HEK293 (cell line): ENCODE data around the gene SMURF2.

Experiments used
- CTCF ChIP-seq: fragments of 450-650 bp; formaldehyde crosslinking; IDR thresholded peaks from 2 replicates; pipeline ENCODE4 v1.5.1; 2016; ENCODE audit warnings: missing biosample characterization, missing genetic modification characterization
- MEIS1 ChIP-seq: sonication (generic); formaldehyde crosslinking; IDR thresholded peaks from 2 replicates; pipeline ENCODE4 v1.8.1; 2022; ENCODE audit warnings: missing genetic modification reagents, mild to moderate bottlenecking, borderline replicate concordance
- OSR2 ChIP-seq: fragments of 450-650 bp; formaldehyde crosslinking; IDR thresholded peaks from 2 replicates; pipeline ENCODE4 v1.5.1; 2016; ENCODE audit warnings: missing biosample characterization, missing genetic modification characterization
- ZBTB6 ChIP-seq: fragments of 450-650 bp; formaldehyde crosslinking; IDR thresholded peaks from 2 replicates; pipeline ENCODE4 v1.5.1; 2017; ENCODE audit warnings: missing biosample characterization, missing genetic modification characterization
- ZFP69B ChIP-seq: fragments of 450-650 bp; formaldehyde crosslinking; IDR thresholded peaks from 2 replicates; pipeline ENCODE4 v1.5.1; 2016; ENCODE audit warnings: missing biosample characterization, missing genetic modification characterization
- ZNF121 ChIP-seq: fragments of 450-650 bp; formaldehyde crosslinking; IDR thresholded peaks from 2 replicates; pipeline ENCODE4 v1.5.1; 2016; ENCODE audit warnings: missing biosample characterization, missing genetic modification characterization
- ZNF175 ChIP-seq: fragments of 450-650 bp; formaldehyde crosslinking; IDR thresholded peaks from 2 replicates; pipeline ENCODE4 v1.5.1; 2016; ENCODE audit warnings: missing biosample characterization, missing genetic modification characterization
- ZNF658 ChIP-seq: fragments of 450-650 bp; formaldehyde crosslinking; IDR thresholded peaks from 2 replicates; pipeline ENCODE4; 2016; ENCODE audit warnings: missing biosample characterization, missing genetic modification characterization

- TF ChIP-seq ZNF175, result no peak
- no peak for TF ChIP-seq ZBTB6 (tag by site-specific recombination)
- TF ChIP-seq ZNF658 (tag by site-specific recombination), result no peak
- TF ChIP-seq CTCF (tag by site-specific recombination), result no peak
- TF ChIP-seq MEIS1, result no peak
- TF ChIP-seq ZNF121 (tag by site-specific recombination), result no peak
- no peak for TF ChIP-seq ZFP69B (tag by site-specific recombination)
- TF ChIP-seq OSR2 (tag by site-specific recombination), result no peak
Measured at GRCh38 chr17:64598672-64599071, 63.4 kb downstream of the SMURF2 start.
